ENCODE data around the gene MSI2. TPM values are rescaled to one million over a fixed set of nuclear protein-coding genes. Genes with fewer than 3 reads are reported as not detected.

The MSI2 gene
- total RNA-seq, 6 experiments from 2014 or later: 12.0 to 22.6 (median 19.4) TPM

GRCh38 chr17:57576744-57577143 is 320.4 kb downstream of the MSI2 start:
- DNase-seq (no peak), ATAC-seq (no peak)
- 69% methylated on average over 8 of the region's 8 CpGs for WGBS (ENCODE audit: insufficient coverage, low coverage, low lambda C conversion rate, missing lambda C conversion rate)

DNA sequence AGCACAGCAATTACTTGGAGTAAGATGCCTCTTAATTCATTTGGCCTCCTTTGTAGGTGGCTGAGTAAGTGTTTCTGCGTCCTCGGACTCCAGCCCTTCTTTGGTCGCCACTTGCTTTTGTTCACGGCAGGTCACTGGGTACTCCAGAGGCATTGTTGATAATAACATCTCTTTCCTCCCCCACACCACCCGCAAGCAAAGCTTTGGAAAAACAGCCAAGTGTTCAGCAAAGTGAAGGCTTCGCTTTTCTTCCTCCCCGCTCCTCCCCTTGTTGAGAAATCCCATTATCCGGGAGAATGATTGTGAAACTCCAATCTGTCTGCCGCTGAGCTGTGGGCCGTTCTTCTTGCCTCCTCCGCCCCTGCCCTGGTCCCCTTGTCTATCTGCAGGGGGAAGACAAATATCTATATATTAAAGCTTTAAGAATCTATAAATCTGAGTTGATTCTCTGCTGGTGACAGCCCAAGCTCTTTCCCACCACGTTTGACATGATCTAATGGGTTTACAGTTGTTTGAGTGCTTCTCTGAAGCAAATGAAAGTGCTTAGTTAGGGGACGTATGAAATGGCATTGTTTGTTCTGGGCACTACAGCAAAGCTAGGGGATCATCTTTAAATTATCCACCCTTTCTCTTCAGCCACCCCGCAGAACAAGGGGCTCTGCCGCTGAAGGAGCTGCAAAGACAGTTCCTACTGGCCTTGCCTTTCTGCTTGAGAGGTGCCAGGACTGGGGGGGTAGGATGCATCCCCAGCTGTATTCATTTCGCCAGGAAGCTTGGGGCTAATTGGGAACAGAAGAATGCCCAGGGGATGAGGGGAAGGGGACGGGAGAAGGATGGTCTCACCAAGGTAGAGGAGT is 321.7 kb downstream of the MSI2 start:
- ATAC-seq (peak; percentile 72 to 92 (median 90)), DNase-seq (no peak)
- no peak for TF ChIP-seq POLR2A (IDR thresholded peaks at IDR 0.05)
- no peak for TF ChIP-seq CTCF (IDR thresholded peaks at IDR 0.05)
- Histone ChIP-seq H3K27ac (no peak overlapping the region), H3K27me3 (no peaks in the 10 kb centered on the region), H3K4me1 (peaks cover 0 to 10% (median 0%) of the 10 kb centered on the region in 4 donors), H3K36me3 (no peaks in the 10 kb centered on the region), H3K4me3 (no peak overlapping the region), H3K9me3 (no peaks in the 10 kb centered on the region)
- 35% methylated on average over 16 of the region's 17 CpGs for WGBS (ENCODE audit: insufficient coverage, low coverage, low lambda C conversion rate, missing lambda C conversion rate)
- intact Hi-C loops (cut with DNase I): no loop called here

More at GRCh38 chr17:57576744-57577143, 320.4 kb downstream of the MSI2 start:
- no peak for TF ChIP-seq POLR2A (IDR thresholded peaks at IDR 0.05)
- no peak for TF ChIP-seq CTCF (IDR thresholded peaks at IDR 0.05)
- Histone ChIP-seq H3K36me3 (no peaks in the 10 kb centered on the region), H3K9me3 (no peaks in the 10 kb centered on the region), H3K27me3 (no peaks in the 10 kb centered on the region), H3K27ac (no peak overlapping the region), H3K4me3 (no peak overlapping the region), H3K4me1 (peaks cover 0 to 10% (median 0%) of the 10 kb centered on the region in 4 donors)
- intact Hi-C loops (cut with DNase I): no loop called here

- 79% methylated on average over 5 of the region's 5 CpGs for WGBS (ENCODE audit: insufficient coverage, low coverage, low lambda C conversion rate, missing lambda C conversion rate)
- Histone ChIP-seq H3K9me3 (no peaks in the 10 kb centered on the region), H3K36me3 (no peaks in the 10 kb centered on the region), H3K4me1 (peaks cover 0 to 10% (median 0%) of the 10 kb centered on the region in 4 donors), H3K27me3 (no peaks in the 10 kb centered on the region), H3K27ac (no peak overlapping the region), H3K4me3 (no peak overlapping the region)
- DNase-seq (no peak), ATAC-seq (no peak)
- intact Hi-C loops (cut with DNase I): no loop called here
- no peak for TF ChIP-seq POLR2A (IDR thresholded peaks at IDR 0.05)
- no peak for TF ChIP-seq CTCF (IDR thresholded peaks at IDR 0.05)
Observed at GRCh38 chr17:57578608-57579225, 322.4 kb downstream of the MSI2 start.

DNA sequence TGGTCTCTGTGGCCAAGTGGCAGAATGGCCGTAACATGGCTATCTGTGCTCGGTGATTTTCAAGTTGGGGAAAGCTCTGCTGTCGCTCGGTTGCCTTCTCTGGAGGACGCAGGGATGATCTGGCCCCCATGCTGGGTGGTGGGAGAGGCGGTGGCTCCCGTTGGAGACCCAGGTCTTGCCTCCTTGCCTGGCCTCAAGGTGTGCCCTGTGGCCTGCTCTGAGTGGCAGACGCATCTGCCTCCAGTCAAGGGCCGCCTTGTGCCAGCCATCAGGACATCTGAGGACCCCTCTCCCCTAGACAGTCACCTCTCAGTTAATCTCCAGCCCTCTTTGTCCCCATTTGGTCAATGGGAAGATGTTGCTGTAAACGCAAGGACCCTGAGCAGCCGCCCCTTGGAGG is 322.9 kb downstream of the MSI2 start:
- no peak for DNase-seq
- no peaks in the 10 kb centered on the region for H3K36me3 ChIP-seq
- intact Hi-C loops (cut with DNase I): no loop called here
- 100% methylated on average over 4 of the region's 11 CpGs for WGBS (ENCODE audit: insufficient coverage, low coverage, low lambda C conversion rate, missing lambda C conversion rate)
- ATAC-seq: no peak
- no peaks in the 10 kb centered on the region for H3K27me3 ChIP-seq
- no peak overlapping the region for H3K27ac ChIP-seq
- H3K4me1 ChIP-seq: peaks cover 0 to 10% (median 0%) of the 10 kb centered on the region in 4 donors
- H3K4me3 ChIP-seq: no peak overlapping the region
- TF ChIP-seq CTCF (IDR thresholded peaks at IDR 0.05) (no peak), POLR2A (IDR thresholded peaks at IDR 0.05) (no peak)
- no peaks in the 10 kb centered on the region for H3K9me3 ChIP-seq

Measured in right lobe of liver (tissue), 6 donors.